Liver (tissue), 9 donors: ENCODE results near the gene UBQLNL. TPM values are rescaled to one million over a fixed set of nuclear protein-coding genes. Genes with fewer than 3 reads are reported as not detected.

Experiments used
- DNase-seq: peaks from one replicate; pipeline ENCODE4 v3.0.0-alpha.2; 2017; ENCODE audit warnings: low spot score
- H3K27ac ChIP-seq, 2 donors: one replicate each; pipeline ENCODE4 v1.7.0; 2013; ENCODE audit warnings: inconsistent platforms in 2 of 2, low read length in 2 of 2, control low read depth in 1 of 2, low read depth in 1 of 2, mild to moderate bottlenecking in 1 of 2
- H3K27me3 ChIP-seq, 4 donors: one replicate each; pipeline versions ENCODE4 v1.6.1 to v1.7.0; 2013; ENCODE audit warnings: low read length in 3 of 4, inconsistent platforms in 1 of 4, mild to moderate bottlenecking in 1 of 4, moderate library complexity in 1 of 4; ENCODE audit not compliant: control insufficient read depth in 4 of 4, insufficient read depth in 4 of 4
- H3K36me3 ChIP-seq, 4 donors: one replicate each; pipeline versions ENCODE4 v1.6.1 to v1.7.0; 2013; ENCODE audit warnings: low read length in 3 of 4, mild to moderate bottlenecking in 3 of 4, low read depth in 1 of 4, moderate library complexity in 1 of 4; ENCODE audit not compliant: control insufficient read depth in 4 of 4, insufficient read depth in 3 of 4
- H3K4me1 ChIP-seq, 4 donors: one replicate each; pipeline versions ENCODE4 v1.6.1 to v1.7.0; 2013; ENCODE audit warnings: low read length in 3 of 4, mild to moderate bottlenecking in 3 of 4, moderate library complexity in 1 of 4; ENCODE audit not compliant: control insufficient read depth in 4 of 4, insufficient read depth in 4 of 4
- H3K4me3 ChIP-seq, 3 donors: one replicate each; pipeline versions ENCODE4 v1.6.1 to v1.7.0; 2013; ENCODE audit warnings: low read length in 3 of 3, control low read depth in 1 of 3, low read depth in 1 of 3, mild to moderate bottlenecking in 1 of 3
- H3K9ac ChIP-seq, 2 donors: one replicate each; pipeline ENCODE4 v1.7.0; 2013; ENCODE audit warnings: low read length in 2 of 2, mild to moderate bottlenecking in 2 of 2, moderate library complexity in 2 of 2, control low read depth in 1 of 2, low read depth in 1 of 2
- H3K9me3 ChIP-seq, 4 donors: one replicate each; pipeline versions ENCODE4 v1.6.1 to v1.7.0; 2013; ENCODE audit warnings: low read length in 3 of 4; ENCODE audit not compliant: control insufficient read depth in 4 of 4
- ATF3 ChIP-seq: IDR thresholded peaks from 2 replicates; pipeline ENCODE4 v1.6.1; 2016; ENCODE audit warnings: antibody characterized with exemption
- CTCF ChIP-seq: fragments of 150-350 bp; IDR thresholded peaks from 2 replicates; pipeline ENCODE4 v1.5.1; 2017; ENCODE audit warnings: improper control_type of control experiment, low read depth, low read length; ENCODE audit not compliant: missing input control
- EGR1 ChIP-seq, 2 donors: IDR thresholded peaks; 2 replicates each; pipeline ENCODE4 v1.6.1; 2016 to 2018; ENCODE audit warnings: antibody characterized with exemption in 2 of 2, low read depth in 2 of 2
- FOXA1 ChIP-seq: IDR thresholded peaks from 2 replicates; pipeline ENCODE4 v1.6.1; 2016; ENCODE audit warnings: antibody characterized with exemption
- FOXA2 ChIP-seq: IDR thresholded peaks from 2 replicates; pipeline ENCODE4 v1.6.1; 2016; ENCODE audit warnings: antibody characterized with exemption
- GABPA ChIP-seq, 2 donors: IDR thresholded peaks in 1 of 2; conservative IDR thresholded peaks in 1 of 2; 2 replicates each; pipeline ENCODE4 v1.6.1; 2016; ENCODE audit warnings: antibody characterized with exemption in 2 of 2, mild to moderate bottlenecking in 1 of 2, moderate library complexity in 1 of 2
- HNF4A ChIP-seq, 2 donors: conservative IDR thresholded peaks; 2 replicates each; pipeline ENCODE4 v1.6.1; 2016; ENCODE audit warnings: antibody characterized with exemption in 2 of 2, mild to moderate bottlenecking in 2 of 2
- HNF4G ChIP-seq: IDR thresholded peaks from 2 replicates; pipeline ENCODE4 v1.6.1; 2016; ENCODE audit warnings: antibody characterized with exemption
- MAX ChIP-seq: IDR thresholded peaks from 2 replicates; pipeline ENCODE4 v1.6.1; 2016; ENCODE audit warnings: antibody characterized with exemption
- NR2F2 ChIP-seq: IDR thresholded peaks from 2 replicates; pipeline ENCODE4 v1.6.1; 2016; ENCODE audit warnings: antibody characterized with exemption
- REST ChIP-seq: IDR thresholded peaks from 2 replicates; pipeline ENCODE4 v1.6.1; 2016; ENCODE audit warnings: antibody characterized with exemption, mild to moderate bottlenecking
- RXRA ChIP-seq, 2 donors: IDR thresholded peaks; 2 replicates each; pipeline ENCODE4 v1.6.1; 2017 to 2018; ENCODE audit warnings: antibody characterized with exemption in 2 of 2, mild to moderate bottlenecking in 1 of 2
- SP1 ChIP-seq: IDR thresholded peaks from 2 replicates; pipeline ENCODE4 v1.6.1; 2018; ENCODE audit warnings: antibody characterized with exemption, mild to moderate bottlenecking
- TAF1 ChIP-seq: conservative IDR thresholded peaks from 2 replicates; pipeline ENCODE4 v1.6.1; 2016; ENCODE audit warnings: antibody characterized with exemption, mild to moderate bottlenecking
- YY1 ChIP-seq: IDR thresholded peaks from 2 replicates; pipeline ENCODE4 v1.6.1; 2016; ENCODE audit warnings: antibody characterized with exemption, mild to moderate bottlenecking
- ZBTB33 ChIP-seq: IDR thresholded peaks from 2 replicates; pipeline ENCODE4 v1.6.1; 2016; ENCODE audit warnings: antibody characterized with exemption
- WGBS: extraction: QIAGEN DNeasy Blood & Tissue Kit; methylation state at CpG from one replicate; pipeline ENCODE4 v1.1.7; 2013; 5-methylcytosine and 5-hydroxymethylcytosine counted together
- polyA plus RNA-seq, 2 donors: library from polyadenylated mRNA; stranded (reverse) in 1 of 2; unstranded in 1 of 2; fragments of 200-250 nt in 1 of 2; fragments of >200 nt in 1 of 2; fragmentation: Nextera tagmentation in 1 of 2; extraction: Ambion mirVana in 1 of 2; gene quantifications; one replicate each; pipeline versions ENCODE4 v1.2.1 to v1.2.3, GENCODE V29; 2013 to 2015
- total RNA-seq, 2 donors: library from RNA; depleted of rRNA; stranded (reverse); fragments of >200 nt; gene quantifications; one replicate each; pipeline ENCODE4 v1.2.3, GENCODE V29; 2014
- donor health status: healthy.
- donor health status: healthy.
- donor health status: healthy.
- donor health status: healthy.
- donor health status: healthy.

Gene UBQLNL
- total and polyA plus RNA-seq, 4 donors, result 0.03 to 0.25 (median 0.07) TPM

- TF ChIP-seq ZBTB33 (no peak), FOXA2 (no peak), HNF4A (conservative IDR thresholded peaks at IDR 0.05) (no peak), SP1 (no peak)
Measured at GRCh38 chr11:5507933-5508305, 8.6 kb downstream of the UBQLNL start (continued).

- Histone ChIP-seq H3K36me3 (no peaks in the 10 kb centered on the region), H3K27ac (no peak overlapping the region), H3K9me3 (no peaks in the 10 kb centered on the region), H3K4me1 (no peaks in the 10 kb centered on the region), H3K27me3 (no peaks in the 10 kb centered on the region), H3K4me3 (no peak overlapping the region), H3K9ac (no peak overlapping the region)
- no peak for TF ChIP-seq EGR1 (IDR thresholded peaks at IDR 0.05; ENCODE audit: low read depth in 2 of 2)
- no peak for TF ChIP-seq CTCF
- no peak for TF ChIP-seq YY1
- TF ChIP-seq TAF1, result no peak
- TF ChIP-seq FOXA2, result no peak
- no peak for TF ChIP-seq RXRA (IDR thresholded peaks at IDR 0.05)
- no peak for TF ChIP-seq HNF4G
- no peak for TF ChIP-seq NR2F2
- TF ChIP-seq GABPA (IDR thresholded peaks at IDR 0.05 in 1 of 2, conservative IDR thresholded peaks at IDR 0.05 in 1 of 2), result no peak
- TF ChIP-seq FOXA1, result no peak
- TF ChIP-seq SP1, result no peak
- TF ChIP-seq MAX, result no peak
- no peak for TF ChIP-seq ATF3
- no peak for TF ChIP-seq HNF4A (conservative IDR thresholded peaks at IDR 0.05)
- no peak for TF ChIP-seq ZBTB33
- no peak for TF ChIP-seq REST
- no peak for DNase-seq
- WGBS, result 82% methylated on average over 9 of the region's 9 CpGs
Measured at GRCh38 chr11:5507177-5507932, 9.1 kb downstream of the UBQLNL start.
